ENCODE measurements around the gene TANC1. TPM values are rescaled to one million over a fixed set of nuclear protein-coding genes. Genes with fewer than 3 reads are reported as not detected.

TANC1 gene
- total RNA-seq, 1 donor from 2014 or later = 45.0 TPM

DNA sequence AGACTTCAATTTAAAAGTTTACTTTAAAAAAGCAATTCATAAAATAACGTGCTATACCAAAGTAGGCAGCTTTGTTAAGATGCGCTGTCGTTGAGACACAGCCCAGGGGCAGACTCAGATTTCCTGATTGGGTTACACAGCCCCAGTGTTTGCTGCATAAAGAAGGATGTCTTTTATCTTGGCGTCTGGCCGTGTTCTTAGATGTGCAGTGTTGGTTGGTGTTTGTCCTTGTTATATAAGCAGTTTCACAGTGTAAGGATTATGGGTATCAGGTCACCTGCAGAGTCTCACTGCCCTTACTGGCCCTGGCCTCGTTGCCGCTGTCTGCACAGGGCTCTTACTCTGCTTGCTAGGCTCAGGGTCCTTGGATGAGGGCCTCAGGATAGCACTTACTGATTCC lies 209.5 kb downstream of the TANC1 start:
- no peak overlapping the region for H3K27ac Mint-ChIP-seq (ENCODE audit: unreplicated experiment)
- TF ChIP-seq EZH2 (IDR thresholded peaks at IDR 0.05; ENCODE audit: insufficient read depth, low read length) = no peak
- TF ChIP-seq, protein P1, sequence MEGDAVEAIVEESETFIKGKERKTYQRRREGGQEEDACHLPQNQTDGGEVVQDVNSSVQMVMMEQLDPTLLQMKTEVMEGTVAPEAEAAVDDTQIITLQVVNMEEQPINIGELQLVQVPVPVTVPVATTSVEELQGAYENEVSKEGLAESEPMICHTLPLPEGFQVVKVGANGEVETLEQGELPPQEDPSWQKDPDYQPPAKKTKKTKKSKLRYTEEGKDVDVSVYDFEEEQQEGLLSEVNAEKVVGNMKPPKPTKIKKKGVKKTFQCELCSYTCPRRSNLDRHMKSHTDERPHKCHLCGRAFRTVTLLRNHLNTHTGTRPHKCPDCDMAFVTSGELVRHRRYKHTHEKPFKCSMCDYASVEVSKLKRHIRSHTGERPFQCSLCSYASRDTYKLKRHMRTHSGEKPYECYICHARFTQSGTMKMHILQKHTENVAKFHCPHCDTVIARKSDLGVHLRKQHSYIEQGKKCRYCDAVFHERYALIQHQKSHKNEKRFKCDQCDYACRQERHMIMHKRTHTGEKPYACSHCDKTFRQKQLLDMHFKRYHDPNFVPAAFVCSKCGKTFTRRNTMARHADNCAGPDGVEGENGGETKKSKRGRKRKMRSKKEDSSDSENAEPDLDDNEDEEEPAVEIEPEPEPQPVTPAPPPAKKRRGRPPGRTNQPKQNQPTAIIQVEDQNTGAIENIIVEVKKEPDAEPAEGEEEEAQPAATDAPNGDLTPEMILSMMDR (IDR thresholded peaks at IDR 0.05; ENCODE audit: insufficient read depth, low read depth, low read length) = no peak
- H3K36me3 Mint-ChIP-seq (ENCODE audit: low read depth, unreplicated experiment) = peaks cover 34% of the 10 kb centered on the region

GRCh38 chr2:159179096-159179495 lies 210.7 kb downstream of the TANC1 start:
- Histone ChIP-seq H2AFZ (ENCODE audit: low read depth, low read length) (no peak overlapping the region), H4K20me1 (ENCODE audit: insufficient read depth, low read length) (peaks cover 6% of the 10 kb centered on the region), H3K9ac (ENCODE audit: low read length) (no peak overlapping the region), H3K4me2 (ENCODE audit: low read length) (no peak overlapping the region), H3K27me3 (ENCODE audit: insufficient read depth, low read length) (no peaks in the 10 kb centered on the region), H3K9me3 (ENCODE audit: insufficient read depth, low read depth, low read length) (no peaks in the 10 kb centered on the region), H3K36me3 (ENCODE audit: insufficient read depth, low read length) (peaks cover 17% of the 10 kb centered on the region), H3K79me2 (ENCODE audit: insufficient read depth, low read length) (peaks cover 7% of the 10 kb centered on the region), H3K4me1 (ENCODE audit: insufficient read depth, low read length) (no peaks in the 10 kb centered on the region), H3K4me3 (ENCODE audit: insufficient read depth, low read depth, low read length) (no peak overlapping the region), H3K27ac (ENCODE audit: low read depth, low read length) (no peak overlapping the region)
- Mint-ChIP-seq H3K27ac (ENCODE audit: unreplicated experiment) (no peak overlapping the region), H3K27me3 (ENCODE audit: low read depth, unreplicated experiment) (no peaks in the 10 kb centered on the region), H3K4me3 (ENCODE audit: unreplicated experiment) (no peak overlapping the region), H3K9me3 (ENCODE audit: unreplicated experiment) (no peaks in the 10 kb centered on the region), H3K4me1 (ENCODE audit: low read depth, unreplicated experiment) (no peaks in the 10 kb centered on the region), H3K36me3 (ENCODE audit: low read depth, unreplicated experiment) (peaks cover 44% of the 10 kb centered on the region)
- FAIRE-seq = no peak
- TF ChIP-seq, protein P1 (IDR thresholded peaks at IDR 0.05; ENCODE audit: insufficient read depth, low read depth, low read length) = no peak
- no peak for TF ChIP-seq EZH2 (IDR thresholded peaks at IDR 0.05; ENCODE audit: insufficient read depth, low read length)
- DNase-seq (ENCODE audit: low read depth) = no peak

More for the DNA sequence above, 209.5 kb downstream of the TANC1 start:
- no peaks in the 10 kb centered on the region for H3K4me1 ChIP-seq (ENCODE audit: insufficient read depth, low read length)
- H4K20me1 ChIP-seq (ENCODE audit: insufficient read depth, low read length) = peaks cover 6% of the 10 kb centered on the region
- H3K79me2 ChIP-seq (ENCODE audit: insufficient read depth, low read length) = peaks cover 4% of the 10 kb centered on the region
- no peak overlapping the region for H3K9ac ChIP-seq (ENCODE audit: low read length)
- H3K4me3 ChIP-seq (ENCODE audit: insufficient read depth, low read depth, low read length) = no peak overlapping the region
- no peak overlapping the region for H2AFZ ChIP-seq (ENCODE audit: low read depth, low read length)
- no peaks in the 10 kb centered on the region for H3K27me3 Mint-ChIP-seq (ENCODE audit: low read depth, unreplicated experiment)
- no peak overlapping the region for H3K27ac ChIP-seq (ENCODE audit: low read depth, low read length)
- FAIRE-seq (no peak), DNase-seq (ENCODE audit: low read depth) (no peak)
- H3K4me2 ChIP-seq (ENCODE audit: low read length) = no peak overlapping the region
- peaks cover 21% of the 10 kb centered on the region for H3K36me3 ChIP-seq (ENCODE audit: insufficient read depth, low read length)
- no peaks in the 10 kb centered on the region for H3K27me3 ChIP-seq (ENCODE audit: insufficient read depth, low read length)
- no peak overlapping the region for H3K4me3 Mint-ChIP-seq (ENCODE audit: unreplicated experiment)
- H3K4me1 Mint-ChIP-seq (ENCODE audit: low read depth, unreplicated experiment) = no peaks in the 10 kb centered on the region
- H3K9me3 ChIP-seq (ENCODE audit: insufficient read depth, low read depth, low read length) = no peaks in the 10 kb centered on the region
- no peaks in the 10 kb centered on the region for H3K9me3 Mint-ChIP-seq (ENCODE audit: unreplicated experiment)

DNA sequence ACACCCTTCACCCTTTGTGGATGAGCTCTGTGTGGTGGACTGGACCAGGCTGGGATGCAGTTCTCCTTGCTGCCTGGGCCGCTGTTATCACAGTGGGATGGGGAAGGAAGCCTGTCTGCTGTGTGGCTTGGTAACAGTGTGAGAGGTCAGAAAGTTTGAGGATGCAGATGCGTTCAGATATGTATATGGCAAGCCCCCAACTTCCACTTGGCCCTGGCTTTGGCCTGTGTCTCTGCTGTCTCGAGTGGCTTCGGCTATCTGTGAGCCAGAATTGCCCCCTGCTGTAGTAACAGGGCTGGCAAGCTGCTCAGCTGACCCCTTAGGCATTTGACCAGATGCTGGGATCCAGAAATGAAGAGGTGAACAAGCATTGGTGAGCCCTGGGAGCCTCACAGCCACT lies 211.3 kb downstream of the TANC1 start:
- H3K36me3 Mint-ChIP-seq (ENCODE audit: low read depth, unreplicated experiment) = peaks cover 50% of the 10 kb centered on the region
- no peaks in the 10 kb centered on the region for H3K9me3 Mint-ChIP-seq (ENCODE audit: unreplicated experiment)
- peaks cover 1% of the 10 kb centered on the region for H3K4me1 ChIP-seq (ENCODE audit: insufficient read depth, low read length)
- no peaks in the 10 kb centered on the region for H3K9me3 ChIP-seq (ENCODE audit: insufficient read depth, low read depth, low read length)
- H3K4me1 Mint-ChIP-seq (ENCODE audit: low read depth, unreplicated experiment) = no peaks in the 10 kb centered on the region
- H3K9ac ChIP-seq (ENCODE audit: low read length) = no peak overlapping the region
- H4K20me1 ChIP-seq (ENCODE audit: insufficient read depth, low read length) = peaks cover 10% of the 10 kb centered on the region
- H3K27me3 ChIP-seq (ENCODE audit: insufficient read depth, low read length) = no peaks in the 10 kb centered on the region
- peaks cover 12% of the 10 kb centered on the region for H3K36me3 ChIP-seq (ENCODE audit: insufficient read depth, low read length)
- no peak overlapping the region for H3K4me2 ChIP-seq (ENCODE audit: low read length)
- no peak overlapping the region for H2AFZ ChIP-seq (ENCODE audit: low read depth, low read length)
- DNase-seq (ENCODE audit: low read depth) (no peak), FAIRE-seq (no peak)
- no peak overlapping the region for H3K4me3 ChIP-seq (ENCODE audit: insufficient read depth, low read depth, low read length)
- peaks cover 7% of the 10 kb centered on the region for H3K79me2 ChIP-seq (ENCODE audit: insufficient read depth, low read length)
- TF ChIP-seq EZH2 (IDR thresholded peaks at IDR 0.05; ENCODE audit: insufficient read depth, low read length) = no peak
- TF ChIP-seq, protein P1 (IDR thresholded peaks at IDR 0.05; ENCODE audit: insufficient read depth, low read depth, low read length) = no peak
- H3K27ac Mint-ChIP-seq (ENCODE audit: unreplicated experiment) = no peak overlapping the region
- H3K27me3 Mint-ChIP-seq (ENCODE audit: low read depth, unreplicated experiment) = no peaks in the 10 kb centered on the region
- H3K27ac ChIP-seq (ENCODE audit: low read depth, low read length) = no peak overlapping the region
- no peak overlapping the region for H3K4me3 Mint-ChIP-seq (ENCODE audit: unreplicated experiment)

Measured in astrocyte (in vitro differentiated cells and primary cell).